Left colon (tissue), 2 donors: ENCODE results near the gene RBPJL. TPM values are rescaled to one million over a fixed set of nuclear protein-coding genes. Genes with fewer than 3 reads are reported as not detected.
"Not testable (repeated sequence)": the region's sequence is repeated elsewhere in the genome, so short reads cannot be mapped to it uniquely, and the experiment has no call there.

Experiments used
- ATAC-seq: fragments of 200-7000 bp; cut with Tn5 transposase; one replicate; pipeline ENCODE4 v1.9.1; 2020; ENCODE audit warnings: mild to moderate bottlenecking, moderate library complexity
- DNase-seq, 2 donors: peaks; one replicate each; pipeline ENCODE4 v3.0.0-alpha.2; 2020
- intact Hi-C, 2 donors: fragments of 100-400 bp; cut with DNase I in 1 of 2; cut with micrococcal nuclease in 1 of 2; formaldehyde crosslinking; loops; one replicate each; pipeline versions ENCODE4 v1.11.2 to v1.14.0; 2022; cut with DNase I, micrococcal nuclease
- total RNA-seq, 2 donors: library from RNA; stranded (reverse); fragmentation: NEBNext Ultra II Directional; extraction: Animal tissue kit (Norgen Biotek cat#: 25700); gene quantifications; one replicate each; pipeline ENCODE4 v1.2.1, GENCODE V29; 2021
- donor health status: DM: no; HTN: no; CAD: no.
- donor health status: DM: yes; HTN: yes; CAD: no.

Gene RBPJL
- total RNA-seq, 2 donors from 2014 or later, result not detected

DNA sequence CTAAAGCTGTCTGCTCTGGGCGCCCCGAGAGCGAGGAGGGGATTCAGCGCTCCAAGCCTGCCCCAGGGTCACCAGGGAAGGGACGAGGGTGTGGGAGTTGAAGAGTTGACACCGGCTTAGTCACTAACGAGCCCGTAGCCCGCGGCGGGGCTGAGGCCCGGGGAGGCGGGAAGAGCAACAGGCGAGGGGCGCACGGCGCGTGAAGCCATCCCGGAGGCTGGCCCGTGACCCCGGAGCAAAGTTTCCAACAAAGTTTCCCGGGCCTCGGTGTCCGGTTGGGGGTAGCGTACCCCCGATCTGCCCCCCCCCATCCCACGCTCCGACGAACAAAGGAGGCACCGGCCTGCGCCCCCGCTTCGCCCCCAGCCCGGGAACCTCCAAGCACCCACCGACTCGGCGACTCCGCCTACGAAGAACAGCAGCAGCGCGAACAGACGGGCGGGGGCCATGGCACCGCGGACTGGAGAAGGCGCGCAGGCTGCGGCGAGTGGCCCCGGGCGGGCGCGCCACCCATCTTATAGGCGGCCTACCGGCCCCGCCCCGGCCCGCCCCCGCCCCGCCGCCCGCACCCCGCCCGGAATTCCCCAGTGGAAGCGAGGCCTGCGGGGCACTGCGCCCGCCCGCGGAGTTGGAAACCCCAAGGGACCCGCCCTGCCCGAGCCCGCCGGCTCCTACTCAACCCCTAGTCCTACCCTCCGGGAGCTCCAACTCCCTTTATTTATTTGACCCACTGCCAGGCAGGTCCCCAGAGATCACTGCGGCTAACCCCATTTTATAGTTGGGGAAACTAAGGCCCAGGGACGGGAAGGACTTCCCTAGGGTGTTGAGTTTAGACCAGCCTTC lies 41.5 kb downstream of the RBPJL start, which contains the start of gene SDC4:
Gene SDC4, minus strand, starts transcription at position 489 of the 843 bp plus-strand sequence. Its CDS starts 40 bp downstream, at position 449.
- intact Hi-C loops, result no loop called here
- peak; percentile 76 to 78 for DNase-seq
- peak; percentile 62 for ATAC-seq

DNA sequence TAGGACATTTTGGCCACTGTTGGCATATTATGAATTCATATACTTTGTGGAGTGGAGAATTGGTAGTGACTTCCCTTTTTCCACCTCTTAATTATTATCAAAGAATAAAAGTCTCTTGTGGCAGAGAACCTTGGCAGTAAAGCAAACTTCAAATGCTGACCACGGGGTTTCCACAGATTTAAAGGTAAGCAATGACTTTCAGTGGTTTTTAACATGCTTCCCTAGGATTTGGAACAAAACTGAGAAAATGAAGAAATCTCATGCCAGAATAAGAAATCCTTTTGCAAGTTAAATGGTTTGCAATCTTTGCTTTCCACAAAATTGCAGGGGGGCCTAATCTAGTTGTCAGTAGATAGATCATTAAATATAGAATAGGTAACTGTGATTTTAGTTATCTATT lies 43.6 kb downstream of the RBPJL start:
- no peak for DNase-seq
- intact Hi-C loops, result no loop called here
- ATAC-seq, result no peak

DNA sequence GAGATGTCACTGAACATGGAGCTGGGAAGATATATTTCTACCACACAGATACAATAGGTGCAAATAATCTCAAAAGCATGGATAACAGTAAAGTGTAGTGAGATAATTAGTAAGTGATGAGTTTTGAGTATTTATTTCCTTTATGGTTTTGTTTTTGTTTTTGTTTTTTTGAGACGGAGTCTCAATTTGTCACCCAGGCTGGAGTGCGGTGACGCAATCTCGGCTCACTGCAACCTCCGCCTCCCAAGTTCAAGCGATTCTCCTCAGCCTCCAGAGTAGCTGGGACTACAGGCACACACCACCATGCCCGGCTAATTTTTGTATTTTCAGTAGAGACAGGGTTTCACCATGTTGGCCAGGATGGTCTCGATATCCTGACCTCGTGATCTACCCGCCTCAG lies 44.2 kb downstream of the RBPJL start:
- ATAC-seq, DNase-seq, intact Hi-C loops: not testable (repeated sequence)

DNA sequence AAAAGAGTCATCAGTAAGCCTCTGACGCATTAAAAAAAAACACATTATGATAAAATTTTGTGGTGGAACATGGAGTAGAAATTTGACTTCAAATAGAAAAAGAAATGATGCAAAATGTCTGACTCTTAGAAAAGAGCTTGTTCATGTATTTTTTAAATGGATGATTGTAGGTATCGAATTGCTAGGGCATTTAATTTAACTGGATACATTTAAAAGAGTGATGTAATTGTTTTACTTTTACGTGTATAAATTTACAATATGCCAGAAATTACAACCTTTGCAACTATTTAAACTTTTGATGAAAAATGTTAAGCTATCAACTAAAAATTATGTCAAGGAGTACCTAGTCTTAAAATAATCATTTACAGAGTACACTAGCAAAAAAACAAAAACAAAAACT lies 46.1 kb downstream of the RBPJL start:
- intact Hi-C loops, result no loop called here

DNA sequence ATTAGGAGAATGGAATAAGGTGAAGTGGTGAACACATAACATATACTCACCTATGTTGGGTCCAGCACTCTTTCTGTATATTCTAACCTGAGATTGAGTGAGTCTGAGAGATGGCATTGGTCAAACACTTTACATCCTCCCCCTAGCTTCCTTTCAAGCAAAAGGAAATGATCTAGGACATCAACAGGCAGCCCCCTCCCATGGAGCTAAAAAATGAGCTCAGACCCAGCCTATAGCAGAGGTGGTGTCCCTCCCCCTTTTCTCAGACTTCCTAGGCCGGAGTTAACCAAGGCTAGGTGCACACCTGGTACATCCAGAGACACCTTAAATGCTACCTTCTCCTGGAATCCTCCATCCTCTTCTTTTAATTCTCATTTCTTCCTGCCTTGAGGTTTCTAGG lies 47.1 kb downstream of the RBPJL start:
- ATAC-seq (no peak), DNase-seq (no peak)
- intact Hi-C loops, result no loop called here

More for the DNA sequence above, 46.1 kb downstream of the RBPJL start:
- ATAC-seq (no peak), DNase-seq (no peak)

DNA sequence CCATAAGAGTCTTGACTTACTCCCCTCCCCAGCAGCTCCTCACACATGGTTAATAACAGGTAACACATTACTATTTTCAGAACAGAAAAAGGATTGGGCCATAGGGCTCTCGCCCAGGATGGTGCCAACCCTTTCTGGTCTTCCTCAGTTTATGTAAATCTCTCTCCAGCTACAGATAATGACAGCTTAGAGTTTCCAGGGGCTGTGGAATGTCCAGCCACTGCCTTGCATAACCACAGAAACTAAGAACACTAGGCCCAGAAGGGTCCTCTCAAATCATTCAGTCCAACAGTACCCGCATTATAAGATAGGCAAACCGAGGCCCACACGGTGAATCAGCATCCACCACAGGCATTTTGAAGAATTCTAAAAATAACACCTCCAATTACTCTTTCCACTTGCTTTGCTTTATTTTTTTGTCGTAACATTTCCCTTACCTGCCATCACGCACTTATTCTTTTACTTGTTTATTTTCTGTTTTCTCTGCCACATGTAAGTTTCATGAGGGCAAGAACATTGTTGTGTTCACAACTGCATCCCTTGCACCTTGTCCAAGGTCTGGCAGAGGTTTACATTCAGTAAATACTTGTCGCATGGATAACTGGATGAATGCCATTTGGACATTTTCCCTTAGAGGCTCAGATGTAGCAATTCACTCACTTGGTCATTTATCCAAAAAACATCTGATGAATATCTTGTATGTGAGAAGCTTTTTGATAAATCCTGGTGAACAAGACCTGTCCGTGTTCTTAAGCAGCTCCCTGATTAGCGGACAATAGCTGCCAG lies 48.0 kb downstream of the RBPJL start:
- intact Hi-C loops, result no loop called here
- DNase-seq, result no peak
- no peak for ATAC-seq

DNA sequence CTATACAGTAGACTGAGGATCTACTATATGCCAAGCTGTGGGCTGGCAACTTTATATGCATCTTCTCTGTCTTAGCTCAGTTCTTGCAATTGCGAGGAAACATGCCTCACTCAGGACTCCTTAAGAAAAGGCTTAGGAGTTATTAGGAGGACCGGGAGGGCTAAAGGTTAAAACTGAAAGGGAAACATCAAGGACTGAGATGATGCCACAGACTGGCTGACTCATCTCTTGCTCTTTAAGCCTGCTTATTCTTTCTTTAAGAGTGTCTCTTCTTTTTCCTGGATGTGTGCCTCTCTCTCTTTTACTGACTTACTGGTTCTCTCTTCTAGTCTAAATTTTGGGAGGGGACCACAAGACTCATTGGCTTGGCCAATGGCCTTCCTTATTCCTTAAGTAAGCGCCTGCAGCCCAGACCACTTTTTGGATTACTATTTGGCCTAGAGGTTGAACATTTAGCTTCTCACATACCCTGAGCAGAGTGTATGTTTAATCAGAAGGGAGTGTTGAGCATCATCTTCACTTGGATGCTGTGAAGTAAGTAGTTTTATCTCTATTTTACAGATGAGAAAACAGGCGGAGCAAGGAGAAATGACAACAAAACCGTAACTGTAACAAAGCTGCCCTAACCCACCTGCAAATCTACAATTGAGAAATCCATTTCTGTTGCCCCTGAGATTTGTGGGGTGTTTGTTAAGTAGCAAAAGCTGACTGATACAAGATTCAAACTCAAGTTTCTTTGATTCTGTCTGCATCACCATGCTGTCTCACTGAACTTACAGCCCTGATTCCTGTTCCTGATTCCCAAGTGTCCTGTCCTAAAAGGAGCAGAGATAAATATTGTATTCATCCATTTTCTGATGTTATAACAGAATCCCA lies 48.8 kb downstream of the RBPJL start:
- peak; percentile 28 for ATAC-seq
- DNase-seq, result no peak
- intact Hi-C loops, result no loop called here

DNA sequence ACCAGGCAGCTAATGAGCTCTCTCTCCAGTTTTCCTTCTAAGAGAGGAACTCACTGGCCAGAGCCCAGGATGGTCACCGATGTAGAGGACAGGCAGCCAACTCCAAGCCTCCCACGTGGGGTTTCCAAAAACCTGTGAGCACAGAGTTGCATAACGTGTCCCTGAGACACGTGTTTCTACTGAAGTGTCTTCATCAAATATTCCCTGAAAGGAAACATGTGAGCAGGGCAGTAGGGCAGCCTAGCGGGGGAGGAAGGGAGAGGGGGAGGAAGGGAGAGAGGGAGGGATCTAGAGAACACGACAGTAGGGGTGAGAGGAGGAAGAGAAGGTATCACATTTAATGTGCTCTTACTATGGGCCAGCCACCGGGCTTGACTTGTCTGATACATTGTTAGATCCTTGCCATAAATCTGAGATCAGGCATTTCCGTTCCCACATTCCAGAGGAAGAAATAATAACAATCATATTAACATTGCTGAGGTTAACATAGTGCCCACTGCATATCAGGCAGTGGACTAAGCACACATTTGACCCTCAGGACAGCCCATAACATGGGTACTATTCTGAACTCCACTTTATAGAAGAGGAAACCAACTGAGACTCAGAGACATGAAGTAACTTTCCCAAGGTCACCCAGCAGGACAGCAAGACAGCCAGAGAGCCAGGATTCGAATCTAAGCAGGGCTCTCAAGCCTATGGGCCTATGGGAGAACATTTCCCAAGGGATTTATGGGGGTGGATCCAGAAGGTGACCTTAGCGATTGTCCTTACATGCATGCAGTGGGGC lies 51.8 kb downstream of the RBPJL start:
- DNase-seq (peak in 1 of 2 donors; percentile 82), ATAC-seq (no peak)
- intact Hi-C loops, result no loop called here

DNA sequence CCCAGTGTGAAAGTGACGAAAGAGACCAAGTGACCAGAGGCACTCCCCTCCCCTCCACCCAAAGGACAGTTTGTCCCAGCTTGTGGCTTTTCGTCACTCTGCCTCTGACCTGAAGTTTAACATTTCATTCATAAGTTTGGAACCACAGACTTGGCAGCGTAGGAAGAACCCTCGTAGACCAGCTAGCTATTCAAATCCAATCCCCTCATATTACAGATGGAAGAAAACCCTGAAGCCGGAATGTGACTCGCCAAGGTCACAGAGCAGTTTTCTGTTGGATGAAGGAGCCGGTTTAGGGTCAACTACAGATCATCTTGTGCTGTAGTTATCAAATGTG lies 52.4 kb downstream of the RBPJL start:
- intact Hi-C loops, result no loop called here
- no peak for DNase-seq
- ATAC-seq, result no peak

DNA sequence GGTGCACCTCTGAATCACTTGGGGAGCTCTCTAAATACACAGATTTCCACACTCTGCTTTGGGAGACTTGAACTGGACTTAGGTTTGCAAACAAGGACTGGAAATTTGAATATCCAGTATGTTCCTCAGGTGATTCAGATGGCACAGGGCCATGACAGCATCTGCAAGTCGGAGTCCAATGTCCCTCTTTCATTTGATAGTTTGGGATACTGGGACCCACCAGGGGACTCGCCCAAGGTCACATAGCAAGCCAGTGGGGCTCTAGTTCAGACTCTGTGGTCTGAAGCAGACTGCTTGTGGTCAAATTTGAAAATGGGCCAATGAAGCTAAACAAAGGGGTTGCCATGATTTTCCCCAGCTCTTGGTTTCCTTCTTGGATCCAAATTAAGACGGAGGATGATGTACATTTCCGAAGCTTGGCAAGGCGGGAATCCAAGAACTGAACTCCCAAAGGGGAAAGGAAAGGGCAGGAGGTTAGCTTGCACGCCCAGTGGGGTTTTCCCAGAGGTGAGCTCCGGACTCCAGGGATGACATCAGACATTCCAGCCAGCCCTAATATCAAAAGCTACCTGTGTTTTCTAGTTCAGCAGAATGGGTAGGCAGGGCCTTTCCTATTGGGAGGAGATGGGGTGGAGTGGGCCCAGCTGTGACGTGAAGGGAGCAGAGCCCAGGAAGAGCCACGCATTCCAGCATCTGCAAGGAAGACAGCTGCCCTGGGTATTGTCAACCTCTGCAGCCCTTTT lies 52.9 kb downstream of the RBPJL start:
- intact Hi-C loops, result no loop called here
- ATAC-seq (peak; percentile 5), DNase-seq (peak in 1 of 2 donors; percentile 53)

DNA sequence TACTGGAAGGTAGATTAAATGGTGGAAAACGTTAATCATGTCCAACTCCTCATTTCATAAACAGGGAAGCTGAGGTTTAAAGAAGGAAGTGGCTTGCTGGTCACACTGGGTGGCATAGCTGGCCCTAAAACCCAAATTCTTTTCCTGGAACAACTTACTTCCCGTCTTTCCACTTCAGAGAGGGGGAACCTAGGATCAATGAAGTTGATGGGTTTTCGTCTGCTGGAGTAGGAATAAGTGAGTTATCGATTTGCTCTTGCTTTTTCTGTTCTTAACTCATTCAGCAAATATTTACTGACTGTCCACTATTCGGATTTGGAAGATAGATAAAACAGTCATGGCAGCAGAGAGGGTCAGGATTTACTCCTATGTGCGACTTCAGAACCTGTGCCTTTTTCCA lies 55.2 kb downstream of the RBPJL start:
- ATAC-seq (no peak), DNase-seq (no peak)
- intact Hi-C loops, result no loop called here

DNA sequence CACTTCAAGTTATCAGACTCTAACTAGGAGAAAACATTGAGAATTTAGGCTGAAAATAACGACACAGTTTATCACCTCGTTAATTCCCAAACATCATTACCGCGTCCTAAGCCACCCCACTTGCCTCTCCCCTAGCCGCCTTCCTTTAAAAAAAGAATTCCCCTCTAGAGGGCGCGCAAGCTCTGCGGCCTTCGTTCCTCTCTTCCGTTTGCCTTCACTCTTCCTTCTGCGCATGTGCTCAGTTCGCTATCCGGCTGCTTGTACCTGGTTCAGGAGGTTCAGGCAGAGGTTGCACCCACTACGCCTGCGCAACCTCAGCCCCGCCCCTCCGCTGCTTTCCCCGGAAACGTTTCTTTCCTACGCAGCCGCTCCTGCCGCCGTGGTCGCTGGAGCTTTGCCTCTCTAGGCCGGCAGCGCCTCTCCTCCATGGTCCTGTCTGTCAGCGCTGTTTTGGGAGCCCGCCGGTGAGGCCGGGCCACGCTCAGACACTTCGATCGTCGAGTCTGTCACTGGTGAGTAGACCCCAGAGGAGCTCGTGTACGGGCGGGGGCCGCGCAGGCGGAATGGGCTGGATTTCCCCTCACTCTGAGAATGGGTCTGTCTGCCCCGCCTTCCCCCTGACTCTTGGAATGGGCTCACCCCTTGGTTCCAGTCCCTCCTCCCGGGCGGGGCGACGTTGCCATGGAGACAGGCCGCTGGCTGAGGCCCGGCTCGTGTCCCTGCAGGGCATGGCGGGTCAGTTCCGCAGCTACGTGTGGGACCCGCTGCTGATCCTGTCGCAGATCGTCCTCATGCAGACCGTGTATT lies 56.4 kb downstream of the RBPJL start, which contains the start of gene SYS1:
Gene SYS1, plus strand, starts transcription at position 353 of the 807 bp plus-strand sequence. Its CDS starts 376 bp downstream, at position 729.
- intact Hi-C loops, result no loop called here
- peak; percentile 99 to 100 for DNase-seq
- peak; percentile 90 for ATAC-seq

DNA sequence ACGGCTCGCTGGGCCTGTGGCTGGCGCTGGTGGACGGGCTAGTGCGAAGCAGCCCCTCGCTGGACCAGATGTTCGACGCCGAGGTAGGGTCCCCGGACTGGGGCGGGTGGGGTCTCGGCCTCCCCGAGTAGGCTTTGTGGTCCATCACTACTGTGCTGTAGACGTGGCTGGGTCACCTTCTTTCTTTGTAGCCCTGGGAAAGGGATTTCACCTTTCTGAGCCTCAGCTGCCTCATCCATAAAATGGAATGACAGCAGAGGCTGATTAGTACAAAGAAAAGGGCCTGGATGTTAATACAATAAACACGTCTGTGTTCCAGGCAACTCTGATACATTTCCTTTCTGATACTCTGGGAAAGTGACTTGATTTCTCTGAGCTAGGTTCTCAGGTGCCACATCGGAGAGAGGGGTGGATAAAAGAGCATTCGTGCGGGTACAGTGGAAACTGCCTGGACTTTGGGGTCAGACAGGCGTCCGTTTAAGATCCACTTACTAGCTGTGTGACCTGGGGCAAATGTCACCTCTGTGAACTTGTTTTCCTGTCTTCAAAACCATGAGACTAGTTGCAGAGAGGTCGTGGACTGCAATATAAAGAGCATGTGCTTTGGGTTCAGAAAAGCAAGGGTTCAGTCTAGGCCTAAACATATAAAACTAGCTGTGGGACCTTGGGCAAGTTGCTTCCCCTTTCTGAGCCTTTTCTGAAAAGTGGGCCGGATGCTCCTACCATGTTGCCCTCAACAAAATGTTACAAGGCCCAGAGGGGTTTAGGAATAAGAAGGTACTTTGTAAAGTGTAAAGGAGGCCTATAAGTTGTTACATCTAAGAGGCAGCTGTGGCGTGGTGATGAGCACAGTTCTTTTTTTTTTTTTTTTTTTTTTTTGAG lies 57.2 kb downstream of the RBPJL start:
- ATAC-seq (no peak), DNase-seq (no peak)
- intact Hi-C loops, result no loop called here

DNA sequence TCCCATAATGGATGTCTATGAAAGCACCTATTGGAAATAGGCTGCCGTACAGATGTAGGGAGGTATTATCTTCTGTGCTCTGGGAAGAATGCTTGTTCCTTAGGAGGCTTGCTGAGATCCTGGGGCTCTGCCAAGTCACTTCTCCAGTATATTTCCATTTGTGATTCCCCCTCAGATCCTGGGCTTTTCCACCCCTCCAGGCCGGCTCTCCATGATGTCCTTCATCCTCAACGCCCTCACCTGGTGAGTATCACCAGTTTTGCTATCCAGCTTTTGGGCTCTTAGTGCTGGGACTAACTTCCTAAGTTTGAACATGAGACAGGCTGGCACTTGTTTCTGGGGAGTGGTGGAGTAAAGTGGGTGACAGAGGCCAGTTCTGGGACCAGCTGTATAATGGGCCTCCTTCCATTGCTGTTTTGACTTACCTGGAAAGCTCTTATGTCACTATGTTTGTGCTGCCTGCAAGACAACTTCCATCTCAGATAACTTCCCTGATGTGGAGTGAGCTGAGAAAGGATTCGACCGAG lies 58.9 kb downstream of the RBPJL start:
- intact Hi-C loops, result no loop called here
- no peak for DNase-seq
- no peak for ATAC-seq

DNA sequence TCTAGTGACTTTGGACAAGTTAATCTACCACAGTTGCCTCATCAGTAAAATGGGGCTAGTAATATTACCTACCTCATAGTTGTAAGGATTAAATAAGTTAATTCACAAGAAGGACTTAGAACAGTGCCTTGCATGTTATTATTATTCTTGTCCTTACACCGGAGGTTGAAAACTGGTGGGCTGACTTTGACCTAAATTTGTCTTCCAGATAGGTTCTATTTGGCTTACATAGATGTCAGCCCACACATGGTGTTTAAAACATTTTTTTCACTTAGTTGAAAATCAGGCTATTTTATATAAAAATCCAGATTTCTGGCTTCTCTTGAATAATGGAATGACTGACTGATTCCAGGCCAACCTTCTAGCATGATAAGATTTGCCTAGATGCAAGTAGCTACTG lies 59.6 kb downstream of the RBPJL start:
- ATAC-seq (no peak), DNase-seq (no peak)
- intact Hi-C loops, result no loop called here

DNA sequence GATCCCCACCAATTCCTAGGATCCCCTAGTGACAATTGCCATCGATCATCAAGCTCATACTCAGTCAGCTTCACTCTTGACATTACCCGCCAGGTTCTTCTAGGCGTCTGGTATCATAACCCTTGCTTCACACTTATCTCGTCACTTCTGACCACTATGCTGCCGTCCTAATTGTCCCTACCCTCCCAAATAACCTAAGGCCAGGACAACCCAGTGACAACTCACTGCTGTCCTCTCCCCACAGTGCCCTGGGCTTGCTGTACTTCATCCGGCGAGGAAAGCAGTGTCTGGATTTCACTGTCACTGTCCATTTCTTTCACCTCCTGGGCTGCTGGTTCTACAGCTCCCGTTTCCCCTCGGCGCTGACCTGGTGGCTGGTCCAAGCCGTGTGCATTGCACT lies 60.0 kb downstream of the RBPJL start:
- ATAC-seq, result no peak
- DNase-seq, result no peak
- intact Hi-C loops, result no loop called here
